ENCODE measurements around the gene CHCHD4.

CHCHD4 gene

DNA sequence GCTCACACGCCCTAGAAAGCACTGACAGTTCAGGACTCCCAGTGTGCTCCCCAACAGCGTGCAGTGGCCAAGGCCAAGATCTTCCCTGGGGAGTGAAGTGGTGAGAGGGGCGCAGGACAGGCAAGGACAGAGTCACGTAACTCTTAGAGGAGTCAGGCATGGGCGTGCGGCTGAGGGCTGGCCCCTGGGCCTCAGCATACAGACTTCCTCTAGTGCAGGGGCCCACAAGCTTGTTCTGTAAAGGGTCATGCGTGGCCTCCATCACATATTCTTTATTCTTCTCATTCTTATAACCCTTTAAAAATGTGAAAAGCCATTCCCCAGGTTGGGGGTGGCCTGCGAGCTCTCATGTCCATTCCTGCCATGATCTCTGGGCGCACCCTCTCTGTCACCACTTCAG lies 25.4 kb upstream of the CHCHD4 start:
- no peak for DNase-seq (ENCODE audit: low spot score)
- FAIRE-seq = no peak

DNA sequence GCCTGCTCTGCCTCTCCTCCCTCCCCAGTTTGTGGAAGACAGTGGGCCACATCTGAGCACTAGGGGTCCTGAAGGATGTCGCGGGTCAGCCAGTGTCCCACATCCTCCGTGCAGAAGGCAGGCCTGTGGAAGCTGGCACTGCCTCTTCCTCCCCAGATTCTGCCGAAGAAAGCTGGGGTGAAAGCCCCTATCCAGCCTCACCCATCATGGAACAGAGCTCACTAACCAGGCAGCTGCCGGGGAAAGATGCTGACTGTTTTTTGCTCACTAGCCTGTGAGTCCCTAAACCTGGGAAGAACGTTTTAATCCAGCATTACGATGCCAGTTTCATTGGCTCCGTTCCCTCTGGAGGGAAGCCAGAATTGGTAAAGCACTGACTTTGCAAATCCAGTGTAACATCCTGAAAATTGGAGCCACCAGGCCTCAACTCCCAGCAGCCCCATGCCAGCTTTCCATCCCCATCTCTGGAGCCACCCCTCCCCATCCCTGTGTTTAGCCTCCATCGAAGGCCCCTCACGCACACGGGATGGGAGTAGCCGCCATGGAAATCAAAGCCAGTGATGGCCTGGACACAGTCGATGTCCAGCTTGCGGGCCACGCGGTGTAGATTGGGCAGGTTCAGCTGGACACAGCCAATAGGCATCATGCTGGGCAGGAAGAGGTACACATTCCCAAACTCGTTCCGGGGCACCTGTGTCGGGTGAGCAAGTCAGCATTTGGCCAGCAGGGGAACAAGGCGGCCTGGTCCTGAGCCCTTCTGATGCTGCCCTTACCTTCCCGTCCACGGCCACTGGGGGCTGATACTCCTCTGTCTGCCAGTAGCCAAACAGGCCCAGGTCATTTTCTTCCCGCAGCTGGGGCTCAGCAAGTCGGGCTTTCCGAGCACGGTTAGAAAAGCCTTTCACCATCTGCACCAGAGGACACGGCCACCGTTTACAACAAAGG lies 23.6 kb upstream of the CHCHD4 start:
- DNase-seq (ENCODE audit: low spot score) (no peak), FAIRE-seq (no peak)

DNA sequence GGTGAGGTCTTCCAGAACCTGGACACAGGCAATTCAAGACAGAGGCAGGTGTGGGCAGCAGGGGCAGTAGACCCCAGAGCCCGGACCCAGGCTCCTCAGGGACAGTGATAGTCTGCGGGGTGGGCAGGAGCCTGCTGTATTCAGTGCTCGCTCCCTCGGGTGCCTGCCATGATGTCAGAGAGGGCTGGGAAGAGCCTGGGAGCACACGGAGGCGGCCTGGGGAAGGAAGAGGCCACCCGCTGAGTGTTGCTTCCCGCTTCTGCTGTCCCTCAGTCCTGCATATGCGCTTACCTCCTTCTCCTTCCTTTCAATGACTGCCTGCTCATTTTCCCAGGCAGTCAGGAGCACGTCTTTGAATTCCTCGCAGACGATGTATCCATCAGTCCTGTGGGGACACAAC lies 22.9 kb upstream of the CHCHD4 start:
- no peak for FAIRE-seq
- no peak for DNase-seq (ENCODE audit: low spot score)

DNA sequence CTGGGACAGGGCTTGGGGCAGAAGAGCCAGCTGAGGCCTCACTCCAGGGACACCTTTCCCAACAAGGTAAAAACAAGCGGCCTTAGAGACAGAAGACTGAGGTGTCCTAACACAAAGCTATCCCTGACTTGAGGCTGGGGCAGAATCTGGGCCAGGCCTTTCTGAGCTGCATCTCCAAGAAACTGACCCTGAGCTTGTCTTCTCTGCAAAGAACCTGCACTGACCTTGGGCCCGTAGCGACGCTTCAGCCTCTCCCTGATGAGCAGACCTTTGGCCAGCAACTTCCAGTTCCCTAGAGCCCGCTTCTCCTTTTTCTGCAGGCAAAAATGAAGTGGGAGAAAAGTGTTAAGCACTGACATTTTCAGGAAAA lies 22.4 kb upstream of the CHCHD4 start:
- DNase-seq (ENCODE audit: low spot score) = no peak
- no peak for FAIRE-seq

DNA sequence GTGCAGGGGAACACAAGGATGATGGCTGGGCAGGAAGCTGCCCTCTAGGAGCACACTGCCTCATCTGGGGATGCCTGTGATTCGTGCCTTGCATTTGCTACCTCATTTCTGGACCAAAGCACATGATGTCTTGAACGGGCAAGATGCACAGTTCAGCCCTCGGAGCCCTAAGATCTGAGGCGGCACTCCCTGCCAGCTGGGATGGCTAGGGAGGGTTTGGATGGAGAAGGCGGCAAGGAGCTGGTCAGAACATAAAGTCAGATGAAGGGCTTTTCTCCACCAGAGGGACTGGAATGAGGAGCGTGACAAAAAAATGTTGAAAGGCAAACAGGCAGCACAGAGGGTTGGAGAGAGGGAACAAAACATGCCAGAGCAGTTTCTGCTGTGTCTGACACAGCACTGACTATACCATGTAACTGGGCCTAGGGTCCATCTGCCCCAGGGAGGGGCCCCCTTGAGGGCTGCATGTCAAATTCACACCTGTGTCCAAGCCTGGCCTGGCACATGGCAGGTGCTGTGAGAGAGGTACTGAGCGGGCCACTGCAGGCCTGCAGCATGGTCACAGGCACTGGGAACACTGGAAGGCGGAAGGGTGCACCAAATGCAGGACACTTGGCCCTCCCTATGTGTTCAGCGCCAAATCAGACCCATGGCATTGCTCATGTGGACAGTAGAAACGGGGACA lies 21.9 kb upstream of the CHCHD4 start:
- FAIRE-seq = no peak

DNA sequence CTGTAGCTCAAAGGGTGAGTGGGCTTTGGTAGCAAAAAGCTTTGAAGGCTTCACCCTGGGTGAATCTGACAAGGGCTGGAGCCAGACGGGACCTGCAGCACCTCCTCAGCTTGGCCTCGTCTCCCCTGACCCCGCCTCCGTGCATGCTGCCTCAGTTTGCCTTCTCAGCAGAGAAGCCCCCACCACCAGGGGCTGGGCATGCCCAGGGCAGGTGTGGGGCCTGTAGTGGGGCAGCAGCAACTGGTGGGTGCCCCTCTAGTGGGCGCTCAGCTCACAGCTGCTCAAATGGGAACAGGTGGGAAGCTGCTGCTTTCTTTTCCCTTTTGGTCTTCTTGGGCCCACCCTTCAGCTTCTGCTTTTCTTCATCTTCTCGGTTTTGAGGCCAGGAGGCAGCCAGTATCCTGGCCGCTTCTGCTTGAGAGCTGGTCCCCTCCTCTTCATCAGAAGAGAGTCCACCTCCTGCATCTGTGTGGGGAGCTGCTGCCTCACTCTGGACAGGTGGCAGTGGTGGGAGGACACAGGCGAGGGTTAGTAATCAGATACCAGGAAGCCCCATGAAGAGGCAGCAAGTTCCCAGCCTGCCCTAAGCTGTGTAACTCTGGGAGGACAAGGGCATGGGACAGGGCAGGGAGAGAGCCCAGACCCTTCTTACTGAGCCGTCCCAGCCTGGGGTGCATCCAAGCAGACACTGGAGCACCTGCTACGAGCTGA lies 21.2 kb upstream of the CHCHD4 start:
- DNase-seq (ENCODE audit: low spot score) (no peak), FAIRE-seq (no peak)

More for the DNA sequence above, 21.9 kb upstream of the CHCHD4 start:
- DNase-seq (ENCODE audit: low spot score) = no peak

DNA sequence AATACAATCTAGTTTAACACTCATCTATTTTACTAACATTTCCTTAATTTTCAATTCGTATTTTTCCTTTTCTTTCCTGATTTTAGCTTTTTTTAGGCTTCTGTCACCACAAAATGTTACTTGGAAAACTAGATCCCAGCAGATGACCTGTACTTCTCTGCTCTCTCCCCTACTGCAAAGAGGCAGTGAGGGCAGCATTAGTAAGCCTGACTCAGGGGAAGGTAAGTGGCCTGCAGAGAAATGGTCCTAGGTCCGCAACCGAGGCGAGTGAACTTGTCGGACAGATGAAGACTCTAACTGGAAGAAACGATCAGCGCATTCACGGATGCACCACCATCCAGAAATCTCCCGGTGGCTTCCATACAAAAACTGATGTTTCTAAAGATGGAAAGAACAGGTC lies 20.6 kb upstream of the CHCHD4 start:
- FAIRE-seq = no peak
- DNase-seq (ENCODE audit: low spot score) = peak; percentile 17

DNA sequence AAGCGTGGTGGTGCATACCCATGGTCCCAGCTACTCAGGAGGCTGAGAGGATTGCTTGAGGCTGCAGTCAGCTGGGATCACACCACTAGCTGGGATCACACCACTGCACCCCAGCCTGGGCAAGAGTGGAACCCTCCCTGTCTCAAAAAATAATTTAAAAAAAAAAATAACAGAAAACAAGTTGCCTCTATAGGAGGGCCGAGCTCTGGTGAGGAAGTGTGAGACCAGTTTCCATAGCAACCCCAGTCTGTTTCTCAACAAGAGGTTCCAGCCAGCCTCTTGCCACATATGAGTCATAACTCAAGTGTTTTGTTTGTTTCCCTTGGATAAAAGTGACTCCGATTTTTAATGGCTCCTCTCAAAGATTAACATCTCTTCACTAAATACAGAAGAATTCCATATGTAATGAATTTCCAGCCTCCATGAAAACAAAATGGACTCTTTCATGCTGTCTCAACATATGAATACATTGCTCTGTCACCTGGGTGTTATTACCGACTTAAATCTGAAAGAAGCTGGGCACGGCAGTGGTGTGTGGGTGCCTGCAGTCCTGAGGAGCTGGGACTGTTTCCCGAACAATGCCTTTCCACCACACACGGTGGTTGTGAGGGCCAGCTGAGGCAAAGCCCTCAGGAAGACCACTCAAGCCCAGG lies 19.9 kb upstream of the CHCHD4 start:
- DNase-seq (ENCODE audit: low spot score) = peak; percentile 95

DNA sequence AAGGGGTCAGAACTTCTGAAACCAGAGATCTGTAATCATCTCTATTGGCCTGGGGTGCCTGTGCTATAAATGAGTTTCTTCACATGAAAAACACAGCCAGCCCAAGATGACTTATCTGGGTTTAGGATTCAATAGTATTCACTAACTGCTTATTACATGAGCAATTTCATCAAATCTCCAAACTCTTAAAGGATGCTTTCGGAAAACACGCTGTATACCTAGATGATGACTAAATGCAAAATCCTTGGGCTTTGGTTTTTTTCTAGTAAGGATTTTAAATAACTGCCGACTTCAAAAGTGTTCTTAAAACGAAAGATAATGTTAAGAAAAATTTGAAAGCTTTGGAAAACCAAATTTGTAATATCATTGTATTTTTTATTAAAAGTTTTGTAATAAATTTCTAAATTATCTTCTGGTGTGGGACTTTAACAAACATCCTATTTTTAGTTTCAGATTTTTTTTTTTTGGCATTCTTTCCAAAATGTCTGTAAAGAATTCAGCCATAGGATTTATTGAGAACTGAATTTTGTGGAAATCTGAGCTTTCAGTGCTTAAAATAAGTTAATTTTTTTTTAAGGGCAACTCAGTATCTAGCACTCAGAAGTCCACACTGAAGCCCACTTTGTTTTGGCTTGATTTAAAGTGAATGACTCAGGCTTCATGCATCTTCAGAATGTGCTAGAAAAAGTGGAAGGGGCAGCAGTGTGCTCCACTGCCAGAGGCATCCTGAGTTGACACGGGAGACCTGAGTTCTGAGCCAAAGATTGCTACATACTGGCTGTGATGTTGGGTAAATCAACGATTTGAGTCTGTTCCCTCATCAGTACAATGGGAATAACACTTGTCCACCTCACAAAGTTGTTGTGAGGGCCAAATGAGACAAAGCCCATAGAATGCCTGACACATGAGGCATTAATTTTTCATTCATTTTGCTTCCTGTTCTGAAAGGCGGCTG lies 18.9 kb upstream of the CHCHD4 start:
- FAIRE-seq = peak; percentile 44
- DNase-seq (ENCODE audit: low spot score) = peak; percentile 81

More for the DNA sequence above, 19.9 kb upstream of the CHCHD4 start:
- peak; percentile 87 for FAIRE-seq

DNA sequence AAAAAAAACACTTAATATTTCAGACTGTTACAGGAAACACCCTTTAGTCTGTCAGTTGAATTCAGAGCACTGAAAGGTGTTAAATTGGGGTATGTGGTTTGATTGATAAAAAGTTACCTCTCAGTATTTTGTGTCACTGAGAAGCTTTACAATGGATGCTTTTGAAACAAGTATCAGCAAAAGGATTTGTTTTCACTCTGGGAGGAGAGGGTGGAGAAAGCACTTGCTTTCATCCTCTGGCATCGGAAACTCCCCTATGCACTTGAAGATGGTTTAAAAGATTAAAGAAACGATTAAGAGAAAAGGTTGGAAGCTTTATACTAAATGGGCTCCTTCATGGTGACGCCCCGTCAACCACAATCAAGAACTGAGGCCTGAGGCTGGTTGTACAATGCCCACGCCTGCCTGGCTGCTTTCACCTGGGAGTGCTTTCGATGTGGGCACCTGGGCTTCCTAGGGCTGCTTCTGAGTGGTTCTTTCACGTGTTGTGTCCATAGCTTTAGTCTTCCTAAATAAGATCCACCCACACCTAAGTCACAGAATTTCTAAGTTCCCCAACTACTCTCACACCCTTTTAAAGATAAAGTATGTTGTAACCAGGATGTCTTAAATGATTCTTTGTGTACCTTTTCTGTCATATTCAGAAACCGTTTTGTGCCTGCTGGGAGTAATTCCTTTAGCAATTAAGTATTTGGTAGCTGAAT lies 18.0 kb upstream of the CHCHD4 start:
- no peak for DNase-seq (ENCODE audit: low spot score)
- FAIRE-seq = no peak

DNA sequence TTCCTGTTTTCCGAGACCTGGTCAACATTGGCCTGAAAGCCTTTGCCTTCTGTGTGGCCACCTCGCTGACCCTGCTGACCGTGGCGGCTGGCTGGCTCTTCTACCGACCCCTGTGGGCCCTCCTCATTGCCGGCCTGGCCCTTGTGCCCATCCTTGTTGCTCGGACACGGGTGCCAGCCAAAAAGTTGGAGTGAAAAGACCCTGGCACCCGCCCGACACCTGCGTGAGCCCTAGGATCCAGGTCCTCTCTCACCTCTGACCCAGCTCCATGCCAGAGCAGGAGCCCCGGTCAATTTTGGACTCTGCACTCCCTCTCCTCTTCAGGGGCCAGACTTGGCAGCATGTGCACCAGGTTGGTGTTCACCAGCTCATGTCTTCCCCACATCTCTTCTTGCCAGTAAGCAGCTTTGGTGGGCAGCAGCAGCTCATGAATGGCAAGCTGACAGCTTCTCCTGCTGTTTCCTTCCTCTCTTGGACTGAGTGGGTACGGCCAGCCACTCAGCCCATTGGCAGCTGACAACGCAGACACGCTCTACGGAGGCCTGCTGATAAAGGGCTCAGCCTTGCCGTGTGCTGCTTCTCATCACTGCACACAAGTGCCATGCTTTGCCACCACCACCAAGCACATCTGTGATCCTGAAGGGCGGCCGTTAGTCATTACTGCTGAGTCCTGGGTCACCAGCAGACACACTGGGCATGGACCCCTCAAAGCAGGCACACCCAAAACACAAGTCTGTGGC lies 17.1 kb upstream of the CHCHD4 start:
- DNase-seq (ENCODE audit: low spot score) (no peak), FAIRE-seq (no peak)

DNA sequence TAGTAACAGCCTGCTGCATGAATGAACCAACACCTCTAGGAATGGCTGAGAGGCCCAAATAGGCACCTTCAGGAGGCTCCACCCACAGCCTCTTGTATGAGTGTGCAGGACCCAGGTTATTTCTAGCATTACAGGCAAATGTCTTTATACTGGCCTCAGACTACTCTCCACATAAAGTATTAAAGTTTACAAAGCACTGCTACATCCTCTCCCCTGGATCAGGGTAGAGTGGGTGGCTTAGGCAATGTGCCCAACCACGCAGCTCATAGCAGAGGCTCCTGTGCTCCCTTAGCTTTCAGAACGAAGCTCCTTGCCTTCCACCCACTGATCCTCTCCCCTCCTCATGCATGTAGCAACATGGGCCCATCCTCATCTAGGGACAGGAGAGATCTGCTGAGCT lies 16.5 kb upstream of the CHCHD4 start:
- no peak for FAIRE-seq
- DNase-seq (ENCODE audit: low spot score) = no peak

DNA sequence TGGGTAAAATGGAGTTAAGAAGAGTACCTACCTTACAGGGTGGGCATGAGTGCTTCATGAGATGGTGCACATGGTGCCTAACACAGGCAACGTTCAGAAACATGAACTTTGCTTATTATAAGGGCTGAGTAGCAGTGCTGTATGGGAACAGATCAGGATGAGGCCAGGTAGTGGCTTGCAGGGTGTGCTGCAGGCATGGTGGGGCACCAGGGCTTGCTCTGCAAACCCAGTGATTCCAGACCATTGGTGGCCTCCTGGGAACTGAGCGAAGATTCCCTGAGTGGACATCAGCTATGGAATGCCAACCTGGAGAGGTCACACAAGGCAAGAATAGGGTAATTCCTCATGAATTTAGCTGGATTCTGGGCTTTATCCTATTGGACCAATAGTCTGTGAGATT lies 16.0 kb upstream of the CHCHD4 start:
- no peak for FAIRE-seq
- DNase-seq (ENCODE audit: low spot score) = no peak

DNA sequence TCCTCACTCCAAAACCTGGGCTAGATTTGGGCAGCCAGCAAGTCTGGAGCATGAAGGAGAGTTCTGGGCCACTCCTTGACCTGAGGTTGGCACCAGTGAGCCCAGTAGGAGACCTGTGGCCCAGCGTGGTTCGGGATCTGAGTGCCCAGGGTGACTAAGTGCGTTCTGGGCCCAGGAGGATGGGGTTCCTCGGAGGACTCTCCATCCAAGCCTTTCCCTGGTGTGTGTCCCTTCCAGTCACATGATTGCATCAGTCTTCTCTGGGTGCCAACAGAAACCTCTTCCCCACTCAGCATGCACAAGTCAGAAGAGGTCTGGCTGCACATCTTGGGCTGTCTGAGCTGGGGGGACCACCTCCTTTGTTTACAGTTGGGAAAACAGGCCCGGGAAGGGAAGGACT lies 15.1 kb upstream of the CHCHD4 start:
- no peak for FAIRE-seq
- no peak for DNase-seq (ENCODE audit: low spot score)

DNA sequence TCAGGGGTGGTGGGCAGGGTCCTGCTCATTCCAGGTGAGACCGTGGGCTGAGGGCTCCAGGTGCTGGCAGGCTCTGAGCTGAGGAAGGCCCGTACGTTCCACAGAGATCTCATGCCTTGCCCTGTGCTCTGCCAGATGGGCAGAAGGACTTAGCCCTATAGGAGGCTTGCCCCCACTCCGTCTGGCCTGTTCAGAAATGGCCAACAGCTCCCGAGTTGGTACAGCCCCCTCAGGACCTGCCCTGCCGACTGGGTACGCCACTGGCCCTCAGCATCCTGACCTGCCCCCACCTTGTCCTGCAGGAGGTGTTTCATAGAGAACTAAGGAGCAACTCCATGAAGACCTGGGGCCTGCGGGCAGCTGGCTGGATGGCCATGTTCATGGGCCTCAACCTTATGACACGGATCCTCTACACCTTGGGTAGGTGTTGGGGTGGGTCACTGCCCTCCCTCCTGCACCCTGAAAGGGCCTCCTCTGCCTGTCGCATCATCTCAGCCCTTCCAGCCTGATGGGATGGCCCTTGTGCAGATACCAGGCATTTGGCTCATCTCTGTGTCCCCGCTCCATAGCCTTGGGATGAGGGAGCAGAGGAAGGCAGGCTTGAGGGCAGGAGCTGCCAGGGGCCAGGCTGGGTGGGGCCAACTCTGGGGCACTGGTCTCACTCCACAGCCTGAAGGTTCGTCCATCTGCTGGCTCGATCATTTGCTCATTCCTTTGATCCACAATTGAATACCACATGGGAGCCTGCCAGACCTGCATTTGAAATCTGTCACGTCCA lies 14.4 kb upstream of the CHCHD4 start:
- no peak for DNase-seq (ENCODE audit: low spot score)
- no peak for FAIRE-seq

DNA sequence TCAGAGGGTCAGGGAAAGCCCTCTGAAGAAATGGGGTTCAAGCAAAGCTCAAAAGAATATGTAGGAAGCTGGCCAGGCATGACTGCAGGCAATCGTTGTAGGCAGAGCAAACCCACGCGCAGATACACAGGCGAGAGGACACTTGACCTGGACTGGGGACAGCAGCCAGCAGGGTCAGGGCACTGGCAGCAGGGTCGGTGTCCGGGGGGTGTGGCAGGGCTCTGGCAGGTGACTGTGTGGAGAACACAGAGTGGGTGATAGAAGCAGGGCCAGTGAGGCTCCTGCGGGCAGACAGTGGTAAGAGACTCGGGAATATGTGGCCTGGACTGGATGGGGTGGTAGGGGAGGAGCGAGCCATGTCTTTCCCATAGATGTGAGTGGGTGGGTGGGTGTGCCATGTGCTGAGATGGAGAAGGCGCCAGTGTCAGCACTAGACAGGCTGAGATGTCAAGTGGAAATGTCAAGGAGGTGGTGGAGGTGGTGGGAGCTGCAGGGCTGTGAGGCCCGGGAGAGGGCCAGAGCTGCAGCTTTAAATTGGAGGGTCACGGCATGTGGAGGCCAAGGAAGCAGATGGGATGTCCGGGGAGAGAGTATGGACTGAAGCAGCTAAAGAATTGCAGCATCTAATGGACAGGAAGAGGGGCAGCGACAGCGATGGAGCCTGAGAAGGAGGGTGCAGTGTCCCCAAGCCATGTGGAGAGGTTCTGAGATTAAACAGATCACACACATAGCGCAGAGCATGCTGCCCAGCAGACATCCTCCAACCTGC lies 13.6 kb upstream of the CHCHD4 start:
- no peak for FAIRE-seq
- DNase-seq (ENCODE audit: low spot score) = no peak

DNA sequence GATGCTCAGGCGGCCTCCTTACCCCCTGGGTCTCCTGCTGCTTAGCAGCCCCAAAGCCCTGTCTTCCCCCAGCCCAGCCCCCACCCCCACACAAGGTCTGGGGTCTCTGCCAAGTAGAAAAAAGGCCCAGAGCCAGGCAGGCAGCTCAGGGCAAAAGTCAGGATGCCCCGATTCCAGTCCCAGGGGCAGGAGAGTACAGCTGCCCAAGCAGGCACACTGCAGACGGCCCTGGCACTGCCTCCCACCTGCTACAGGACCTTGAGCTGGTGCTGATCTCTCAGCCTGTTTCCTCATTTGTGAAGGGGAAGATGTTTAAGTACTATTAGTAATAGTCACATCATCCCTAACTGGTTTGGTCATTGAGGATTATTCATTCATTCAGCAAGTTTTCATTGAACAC lies 12.8 kb upstream of the CHCHD4 start:
- DNase-seq (ENCODE audit: low spot score) (no peak), FAIRE-seq (no peak)

DNA sequence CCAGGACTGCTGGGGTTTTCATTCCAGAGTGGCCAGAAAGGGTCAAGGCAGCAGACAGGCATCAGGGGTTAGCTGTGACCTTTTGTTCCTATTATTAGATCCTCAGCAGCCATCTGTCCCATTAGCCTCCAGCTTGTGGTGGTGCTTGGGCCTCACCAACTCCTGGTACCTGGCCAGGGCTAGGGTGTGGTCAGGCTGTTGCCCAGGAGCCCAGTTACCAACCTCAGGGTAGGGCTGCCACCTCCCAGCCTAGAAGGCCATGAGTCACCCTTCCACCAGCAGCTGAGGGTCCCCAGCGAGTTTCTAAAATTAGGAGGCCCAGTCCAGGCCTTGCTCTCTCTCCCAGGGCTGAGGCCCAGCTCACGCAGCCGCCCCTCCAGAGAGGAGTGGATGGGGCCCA lies 12.3 kb upstream of the CHCHD4 start:
- FAIRE-seq (no peak), DNase-seq (ENCODE audit: low spot score) (no peak)
